ENCODE results near the gene RASSF5. TPM values are rescaled to one million over a fixed set of nuclear protein-coding genes. Genes with fewer than 3 reads are reported as not detected.

The RASSF5 gene
- total and polyA plus RNA-seq, 2 of the 13 experiments (the other 11 are each of a cell fraction or from before 2014, with no cell fraction given), result 0.18 to 0.40 TPM

- TF ChIP-seq THAP9 (CRISPR knock-in tag; IDR thresholded peaks at IDR 0.05; ENCODE audit: borderline replicate concordance) (no peak), HOXA3 (CRISPR knock-in tag; IDR thresholded peaks at IDR 0.05) (0 out of 2 replicates have a peak, but pooled peaks have one; percentile 4), ZNF343 (CRISPR knock-in tag; IDR thresholded peaks at IDR 0.05) (no peak), FOXM1 (CRISPR knock-in tag; IDR thresholded peaks at IDR 0.05) (no peak), ZNF766 (CRISPR knock-in tag; IDR thresholded peaks at IDR 0.05; ENCODE audit: borderline replicate concordance) (no peak), SETDB1 (CRISPR knock-in tag; IDR thresholded peaks at IDR 0.05; ENCODE audit: borderline replicate concordance) (no peak), POLR2AphosphoS5 (IDR thresholded peaks at IDR 0.05; ENCODE audit: low read depth, low read length) (no peak), ZBTB20 (CRISPR knock-in tag; IDR thresholded peaks at IDR 0.05; ENCODE audit: borderline replicate concordance, low read depth) (no peak), ZNF460 (CRISPR knock-in tag; IDR thresholded peaks at IDR 0.05; ENCODE audit: borderline replicate concordance) (no peak), ZNF10 (CRISPR knock-in tag; IDR thresholded peaks at IDR 0.05; ENCODE audit: borderline replicate concordance, low read depth) (no peak), TIGD3 (CRISPR knock-in tag; IDR thresholded peaks at IDR 0.05; ENCODE audit: borderline replicate concordance) (no peak), NFKB2 (CRISPR knock-in tag; IDR thresholded peaks at IDR 0.05; ENCODE audit: borderline replicate concordance) (0 out of 2 replicates have a peak, but pooled peaks have one; percentile 23), ZFP36 (IDR thresholded peaks at IDR 0.05; ENCODE audit: borderline replicate concordance, low read depth, low read length, partially characterized antibody) (no peak), ZNF44 (CRISPR knock-in tag; IDR thresholded peaks at IDR 0.05) (no peak), ERF (CRISPR knock-in tag; IDR thresholded peaks at IDR 0.05) (no peak), PLRG1 (conservative IDR thresholded peaks at IDR 0.05) (no peak), SNRNP70 (IDR thresholded peaks at IDR 0.05; ENCODE audit: low read depth, low read length) (no peak), MXD4 (CRISPR knock-in tag; IDR thresholded peaks at IDR 0.05) (no peak), ZNF644 (CRISPR knock-in tag; IDR thresholded peaks at IDR 0.05; ENCODE audit: low read depth) (no peak), ELF4 (CRISPR knock-in tag; IDR thresholded peaks at IDR 0.05; ENCODE audit: borderline replicate concordance) (no peak), ZNF615 (CRISPR knock-in tag; IDR thresholded peaks at IDR 0.05; ENCODE audit: borderline replicate concordance) (no peak), REL (CRISPR knock-in tag; conservative IDR thresholded peaks at IDR 0.05) (no peak), ZBTB39 (CRISPR knock-in tag; IDR thresholded peaks at IDR 0.05) (no peak), CAMTA2 (CRISPR knock-in tag; IDR thresholded peaks at IDR 0.05; ENCODE audit: borderline replicate concordance) (no peak), HNRNPLL (IDR thresholded peaks at IDR 0.05; ENCODE audit: low read depth, low read length, poor library complexity, severe bottlenecking) (peak; percentile 29)
These were observed 36.5 kb upstream of the RASSF5 start (continued) for GRCh38 chr1:206470692-206471414.
